PC-9 (cell line): ENCODE results near the gene AADACL4. TPM values are rescaled to one million over a fixed set of nuclear protein-coding genes. Genes with fewer than 3 reads are reported as not detected.

Experiments used
- BruUV-seq: library from RNA; stranded (reverse); fragments of 400-500 nt; replicated peaks from 2 replicates; lab custom pipeline; 2021; lab: Mats Ljungman, UMichigan
- CTCF ChIA-PET: fragments of 300-600 bp; sonication (Branson Sonifier 250); formaldehyde crosslinking; loops from one replicate; lab custom pipeline; 2022; ENCODE audit warnings: antibody characterized with exemption; lab: Charles Lee
- POLR2A ChIA-PET: fragments of 300-600 bp; sonication (Branson Sonifier 250); formaldehyde crosslinking; loops from one replicate; lab custom pipeline; 2022; ENCODE audit warnings: antibody characterized with exemption; ENCODE audit not compliant: unreplicated experiment; lab: Charles Lee
- DNase-seq, 2 experiments: peaks; one replicate each; pipeline versions ENCODE4 v3.0.0 to v3.0.0-alpha.2; 2015 to 2022; ENCODE audit warnings: mixed read lengths in 1 of 2
- H2AFZ ChIP-seq: fragments of 200-600 bp; sonication (generic); 2 replicates; pipeline ENCODE4 v1.8.1; 2017; ENCODE audit warnings: antibody characterized with exemption
- H3F3A ChIP-seq: fragments of 200-600 bp; sonication (generic); 2 replicates; pipeline ENCODE4 v1.8.1; 2017; ENCODE audit warnings: antibody characterized with exemption, mild to moderate bottlenecking, low read depth; ENCODE audit not compliant: insufficient read depth
- H3K27ac ChIP-seq: fragments of 200-600 bp; sonication (generic); 2 replicates; pipeline ENCODE4 v1.6.1; 2016; ENCODE audit warnings: mixed run types
- H3K27me3 ChIP-seq: fragments of 200-600 bp; sonication (generic); 2 replicates; pipeline ENCODE4 v1.6.1; 2016; ENCODE audit warnings: low read depth, mixed run types; ENCODE audit not compliant: insufficient read depth
- H3K36me3 ChIP-seq: fragments of 200-600 bp; sonication (generic); 2 replicates; pipeline ENCODE4 v1.6.1; 2016; ENCODE audit warnings: low read depth, mixed run types
- H3K4me1 ChIP-seq: fragments of 200-600 bp; sonication (generic); replicated peaks from 2 replicates; pipeline ENCODE4 v1.6.1; 2016; ENCODE audit warnings: mixed run types; ENCODE audit not compliant: insufficient read depth
- H3K4me2 ChIP-seq: fragments of 200-600 bp; sonication (generic); 2 replicates; pipeline ENCODE4 v1.6.1; 2017; ENCODE audit warnings: mixed run types
- H3K4me3 ChIP-seq: fragments of 200-600 bp; sonication (generic); 2 replicates; pipeline ENCODE4 v1.6.1; 2016; ENCODE audit warnings: mixed run types
- H3K79me2 ChIP-seq: fragments of 200-600 bp; sonication (generic); 2 replicates; pipeline ENCODE4 v1.6.1; 2017; ENCODE audit warnings: low read depth, mixed run types
- H3K9me2 ChIP-seq: fragments of 200-600 bp; sonication (generic); 2 replicates; pipeline ENCODE4 v1.8.1; 2017; ENCODE audit warnings: mild to moderate bottlenecking; ENCODE audit not compliant: insufficient read depth
- H3K9me3 ChIP-seq: fragments of 200-600 bp; sonication (generic); 2 replicates; pipeline ENCODE4 v1.8.1; 2016; ENCODE audit warnings: low read depth; ENCODE audit not compliant: insufficient read depth
- H4K20me1 ChIP-seq: fragments of 200-600 bp; sonication (generic); 2 replicates; pipeline ENCODE4 v1.8.1; 2017; ENCODE audit not compliant: insufficient read depth
- CTCF ChIP-seq: fragments of 200-600 bp; sonication (generic); conservative IDR thresholded peaks from 2 replicates; pipeline ENCODE4 v1.6.1; 2017; ENCODE audit warnings: mixed run types, antibody characterized with exemption, mild to moderate bottlenecking, moderate library complexity
- EZH2 ChIP-seq: fragments of 200-600 bp; sonication (generic); IDR thresholded peaks from 2 replicates; pipeline ENCODE4 v1.8.0; 2017; ENCODE audit warnings: antibody characterized with exemption, low read depth
- intact Hi-C: fragments of 100-400 bp; cut with micrococcal nuclease; formaldehyde crosslinking; loops from one replicate; pipeline ENCODE4 v1.10.0; 2022; ENCODE audit not compliant: unreplicated experiment
- total RNA-seq: library from RNA; stranded (reverse); gene quantifications from 2 replicates; pipeline ENCODE4 v1.2.3, GENCODE V29; 2021

The AADACL4 gene
- total RNA-seq, 1 experiment from 2014 or later, result not detected

GRCh38 chr1:12715896-12716437, 72.1 kb downstream of the AADACL4 start, which contains the start of gene AADACL3:
AADACL3 (plus strand) TSS chr1:12716110; CDS start chr1:12716177, 67 bp downstream.
- no peak within 1 kb of the TSS for H3K4me2 ChIP-seq
- no TSS peak for BruUV-seq

More at GRCh38 chr1:12715896-12716437, 72.1 kb downstream of the AADACL4 start, which contains the start of gene AADACL3:
- no peaks in the 10 kb centered on the region for H3F3A ChIP-seq
- H3K79me2 ChIP-seq, result no peaks in the 10 kb centered on the region
- H3K36me3 ChIP-seq, result no peaks in the 10 kb centered on the region
- H4K20me1 ChIP-seq, result no peaks in the 10 kb centered on the region
- no peak within 1 kb of the TSS for H3K27ac ChIP-seq
- intact Hi-C loops, result no loop called here
- H3K4me1 ChIP-seq, result no peaks in the 10 kb centered on the region
- DNase-seq, result no peak
- no peaks in the 10 kb centered on the region for H3K9me2 ChIP-seq
- ChIA-PET POLR2A (no interaction called here), CTCF (no interaction called here)
- no peak within 1 kb of the TSS for H2AFZ ChIP-seq
- no peak within 1 kb of the TSS for H3K4me3 ChIP-seq
- no peak for TF ChIP-seq EZH2
- TF ChIP-seq CTCF, result no peak
- no peaks in the 10 kb centered on the region for H3K27me3 ChIP-seq
- no peaks in the 10 kb centered on the region for H3K9me3 ChIP-seq

Other genes starting within 250 kb of the AADACL4 start
- gene DHRS3, start 25.9 kb upstream of the AADACL4 start, total RNA-seq, result 144 and 154 TPM in 2 replicates
- not detected in 2 replicates for gene AADACL3, start 72.0 kb downstream of the AADACL4 start, total RNA-seq
- gene CFAP107, start 102.1 kb downstream of the AADACL4 start, total RNA-seq, result not detected in 2 replicates
- gene PRAMEF12, start 129.7 kb downstream of the AADACL4 start, total RNA-seq, result not detected in 2 replicates
- not detected in 2 replicates for gene PRAMEF1, start 147.3 kb downstream of the AADACL4 start, total RNA-seq
- gene PRAMEF11, start 187.3 kb downstream of the AADACL4 start, total RNA-seq, result not detected in 2 replicates
- gene HNRNPCL1, start 204.6 kb downstream of the AADACL4 start, total RNA-seq, result not detected in 2 replicates
- not detected in 2 replicates for gene PRAMEF2, start 213.0 kb downstream of the AADACL4 start, total RNA-seq
- gene PRAMEF4, start 242.1 kb downstream of the AADACL4 start, total RNA-seq, result not detected in 2 replicates